Spleen (tissue), 11 donors: ENCODE data around the gene KBTBD4. TPM values are rescaled to one million over a fixed set of nuclear protein-coding genes. Genes with fewer than 3 reads are reported as not detected.
"Not testable (repeated sequence)": the region's sequence is repeated elsewhere in the genome, so short reads cannot be mapped to it uniquely, and the experiment has no call there.

Experiments
- DNase-seq: peaks from one replicate; pipeline ENCODE4 v3.0.0-alpha.2; 2020
- H3K27ac ChIP-seq, 8 donors: fragments of 200-600 bp; sonication (generic) in 7 of 8; 1 replicate in 4 of 8; 2 replicates in 4 of 8; pipeline versions ENCODE4 v1.5.0 to v1.8.0; 2016 to 2021; ENCODE audit warnings: inconsistent platforms in 4 of 8, mild to moderate bottlenecking in 4 of 8, moderate library complexity in 1 of 8
- H3K27me3 ChIP-seq, 7 donors: fragments of 200-600 bp; sonication (generic) in 6 of 7; replicated peaks in 1 of 7; 1 replicate in 4 of 7; 2 replicates in 3 of 7; pipeline versions ENCODE4 v1.5.0 to v1.8.0; 2016 to 2021; ENCODE audit warnings: inconsistent platforms in 3 of 7, mild to moderate bottlenecking in 1 of 7
- H3K36me3 ChIP-seq, 6 donors: fragments of 200-600 bp; sonication (generic) in 5 of 6; 1 replicate in 4 of 6; 2 replicates in 2 of 6; pipeline versions ENCODE4 v1.5.0 to v1.8.0; 2016 to 2021; ENCODE audit warnings: inconsistent platforms in 2 of 6
- H3K4me1 ChIP-seq, 6 donors: fragments of 200-600 bp; sonication (generic) in 5 of 6; 1 replicate in 3 of 6; 2 replicates in 3 of 6; pipeline versions ENCODE4 v1.5.0 to v1.8.0; 2016 to 2021; ENCODE audit warnings: inconsistent platforms in 3 of 6
- H3K4me3 ChIP-seq, 8 donors: fragments of 200-600 bp; sonication (generic) in 7 of 8; 1 replicate in 4 of 8; 2 replicates in 4 of 8; pipeline versions ENCODE4 v1.5.0 to v1.8.0; 2016 to 2021; ENCODE audit warnings: inconsistent platforms in 4 of 8, mild to moderate bottlenecking in 4 of 8, moderate library complexity in 2 of 8
- H3K9me3 ChIP-seq, 8 donors: fragments of 200-600 bp; sonication (generic) in 7 of 8; 1 replicate in 4 of 8; 2 replicates in 4 of 8; pipeline versions ENCODE4 v1.5.0 to v1.8.0; 2016 to 2021; ENCODE audit warnings: inconsistent platforms in 4 of 8
- CTCF ChIP-seq, 11 experiments: fragments of 200-600 bp in 7 of 11; fragments of 450-650 bp in 4 of 11; sonication (generic) in 4 of 11; IDR thresholded peaks in 8 of 11; conservative IDR thresholded peaks in 3 of 11; 1 replicate in 7 of 11; 2 replicates in 4 of 11; pipeline versions ENCODE4 v1.4.0 to v1.8.0; 2016 to 2021; ENCODE audit warnings: antibody characterized with exemption in 11 of 11, inconsistent platforms in 4 of 11, mild to moderate bottlenecking in 1 of 11
- POLR2A ChIP-seq, 3 donors: fragments of 450-650 bp; IDR thresholded peaks; one replicate each; pipeline ENCODE4 v1.5.1; 2017; ENCODE audit warnings: antibody characterized with exemption in 3 of 3, mild to moderate bottlenecking in 1 of 3
- POLR2AphosphoS5 ChIP-seq, 3 donors: sonication (generic); formaldehyde crosslinking; IDR thresholded peaks; one replicate each; pipeline ENCODE4 v1.5.1; 2017; ENCODE audit warnings: antibody characterized with exemption in 3 of 3
- WGBS, 5 donors: extraction: QIAGEN DNeasy Blood & Tissue Kit in 3 of 5; methylation state at CpG; one replicate each; pipeline versions ENCODE4 v1.1.5 to v1.1.7; 2013 to 2018; 5-methylcytosine and 5-hydroxymethylcytosine counted together
- intact Hi-C: fragments of 100-400 bp; cut with DNase I; formaldehyde crosslinking; loops from one replicate; pipeline ENCODE4 v1.15.0; 2023; ENCODE audit warnings: low total_unique reads
- polyA plus RNA-seq, 3 donors: library from polyadenylated mRNA; stranded (reverse); fragments of 200-250 nt; gene quantifications; one replicate each; pipeline ENCODE4 v1.2.1, GENCODE V29; 2013
- total RNA-seq, 7 donors: library from RNA; depleted of rRNA in 3 of 7; stranded (reverse); fragments of >200 nt in 3 of 7; fragmentation: NEBNext Ultra II Directional in 4 of 7; extraction: Animal tissue kit (Norgen Biotek cat#: 25700) in 4 of 7; gene quantifications; one replicate each; pipeline versions ENCODE4 v1.1.0 to v1.2.1, GENCODE V29; 2016 to 2021
- donor health status: healthy with polysubstance abuse.
- donor health status: DM: no; HTN: no; CAD: no; lungs with moderate emphysema.
- donor health status: DM: no; HTN: no; CAD: no.
- donor health status: Bipolar disorder and iron deficiency.
- donor health status: healthy.
- donor health status: DM: no; HTN: no; CAD: no.
- donor health status: DM: yes; HTN: yes; CAD: no.

KBTBD4 gene
- total and polyA plus RNA-seq, 10 donors = 8.7 to 22.4 (median 17.5) TPM

GRCh38 chr11:47533690-47534151 lies 45.0 kb downstream of the KBTBD4 start:
- H3K9me3 ChIP-seq = no peaks in the 10 kb centered on the region
- DNase-seq = no peak
- TF ChIP-seq POLR2AphosphoS5 (IDR thresholded peaks at IDR 0.05) (no peak), POLR2A (IDR thresholded peaks at IDR 0.05) (no peak)
- H3K36me3 ChIP-seq = peaks cover 0 to 49% (median 3%) of the 10 kb centered on the region in 6 donors
- H3K4me1 ChIP-seq = peaks cover 31 to 100% (median 73%) of the 10 kb centered on the region in 6 donors
- H3K27ac ChIP-seq = peak overlapping the region in 1 of 8 donors; percentile 7
- H3K27me3 ChIP-seq = no peaks in the 10 kb centered on the region
- H3K4me3 ChIP-seq = no peak overlapping the region
- intact Hi-C loops = no loop called here
- WGBS, 5 donors = 71 to 85% (median 73%) methylated on average over 2 of the region's 2 CpGs

GRCh38 chr11:47532597-47533213 lies 46.1 kb downstream of the KBTBD4 start:
- intact Hi-C loops = no loop called here
- peaks cover 36 to 100% (median 69%) of the 10 kb centered on the region in 6 donors for H3K4me1 ChIP-seq
- H3K9me3 ChIP-seq = no peaks in the 10 kb centered on the region
- WGBS, 5 donors = 80 to 93% (median 86%) methylated on average over 2 of the region's 2 CpGs
- peak overlapping the region in 4 of 8 donors; percentile 23 to 55 (median 38) for H3K27ac ChIP-seq
- TF ChIP-seq POLR2A (IDR thresholded peaks at IDR 0.05) = no peak
- TF ChIP-seq POLR2AphosphoS5 (IDR thresholded peaks at IDR 0.05) = no peak
- TF ChIP-seq CTCF (IDR thresholded peaks at IDR 0.05 in 8 of 11, conservative IDR thresholded peaks at IDR 0.05 in 3 of 11) = no peak
- no peak for DNase-seq
- peaks cover 0 to 59% (median 3%) of the 10 kb centered on the region in 6 donors for H3K36me3 ChIP-seq
- no peaks in the 10 kb centered on the region for H3K27me3 ChIP-seq
- no peak overlapping the region for H3K4me3 ChIP-seq

- Histone ChIP-seq H3K4me1 (peaks cover 37 to 100% (median 67%) of the 10 kb centered on the region in 6 donors), H3K9me3 (no peaks in the 10 kb centered on the region), H3K27me3 (no peaks in the 10 kb centered on the region), H3K27ac (peak overlapping the region in 3 of 8 donors; percentile 25 to 56 (median 48)), H3K4me3 (no peak overlapping the region), H3K36me3 (peaks cover 0 to 62% (median 3%) of the 10 kb centered on the region in 6 donors)
- TF ChIP-seq CTCF (IDR thresholded peaks at IDR 0.05 in 8 of 11, conservative IDR thresholded peaks at IDR 0.05 in 3 of 11) (no peak), POLR2AphosphoS5 (IDR thresholded peaks at IDR 0.05) (no peak), POLR2A (IDR thresholded peaks at IDR 0.05) (no peak)
- no peak for DNase-seq
- WGBS, 5 donors = 69 to 80% (median 77%) methylated on average over 3 of the region's 3 CpGs
- intact Hi-C loops = no loop called here
These were observed 47.1 kb downstream of the KBTBD4 start for GRCh38 chr11:47531666-47532065.

- H3K27me3 ChIP-seq, H3K4me3 ChIP-seq, H3K9me3 ChIP-seq, DNase-seq, intact Hi-C loops: not testable (repeated sequence)
- Histone ChIP-seq H3K36me3 (peaks cover 0 to 63% (median 0%) of the 10 kb centered on the region in 6 donors), H3K27ac (peak overlapping the region in 2 of 8 donors; percentile 25 to 56), H3K4me1 (peaks cover 37 to 100% (median 68%) of the 10 kb centered on the region in 6 donors)
- 89 to 97% (median 90%) methylated on average over 9 of the region's 9 CpGs for WGBS, 5 donors
These were observed 48.0 kb downstream of the KBTBD4 start for GRCh38 chr11:47530721-47531120.

GRCh38 chr11:47529951-47530350 lies 48.8 kb downstream of the KBTBD4 start:
- TF ChIP-seq CTCF (IDR thresholded peaks at IDR 0.05 in 8 of 11, conservative IDR thresholded peaks at IDR 0.05 in 3 of 11) (no peak), POLR2A (IDR thresholded peaks at IDR 0.05) (no peak), POLR2AphosphoS5 (IDR thresholded peaks at IDR 0.05) (no peak)
- WGBS, 5 donors = 96 to 98% (median 96%) methylated on average over 4 of the region's 4 CpGs
- no peak for DNase-seq
- Histone ChIP-seq H3K27me3 (no peaks in the 10 kb centered on the region), H3K4me3 (no peak overlapping the region), H3K36me3 (peaks cover 0 to 56% (median 0%) of the 10 kb centered on the region in 6 donors), H3K4me1 (peaks cover 44 to 100% (median 71%) of the 10 kb centered on the region in 6 donors), H3K9me3 (no peaks in the 10 kb centered on the region), H3K27ac (peak overlapping the region in 1 of 8 donors; percentile 29)
- intact Hi-C loops = no loop called here
